GM23248 (cell line): ENCODE data around the gene LRMDA.

Source experiments
- EZH2 ChIP-seq: fragments of 200-600 bp; sonication (generic); IDR thresholded peaks from 2 replicates; pipeline ENCODE4 v1.6.1; 2018; ENCODE audit warnings: antibody characterized with exemption, mild to moderate bottlenecking; ENCODE audit not compliant: insufficient read depth, poor library complexity, severe bottlenecking
- EZH2phosphoT487 ChIP-seq: fragments of 200-600 bp; sonication (generic); IDR thresholded peaks from 2 replicates; pipeline ENCODE4 v1.6.1; 2018; ENCODE audit warnings: antibody characterized with exemption, moderate library complexity, mild to moderate bottlenecking, low read depth; ENCODE audit not compliant: insufficient read depth

DNA sequence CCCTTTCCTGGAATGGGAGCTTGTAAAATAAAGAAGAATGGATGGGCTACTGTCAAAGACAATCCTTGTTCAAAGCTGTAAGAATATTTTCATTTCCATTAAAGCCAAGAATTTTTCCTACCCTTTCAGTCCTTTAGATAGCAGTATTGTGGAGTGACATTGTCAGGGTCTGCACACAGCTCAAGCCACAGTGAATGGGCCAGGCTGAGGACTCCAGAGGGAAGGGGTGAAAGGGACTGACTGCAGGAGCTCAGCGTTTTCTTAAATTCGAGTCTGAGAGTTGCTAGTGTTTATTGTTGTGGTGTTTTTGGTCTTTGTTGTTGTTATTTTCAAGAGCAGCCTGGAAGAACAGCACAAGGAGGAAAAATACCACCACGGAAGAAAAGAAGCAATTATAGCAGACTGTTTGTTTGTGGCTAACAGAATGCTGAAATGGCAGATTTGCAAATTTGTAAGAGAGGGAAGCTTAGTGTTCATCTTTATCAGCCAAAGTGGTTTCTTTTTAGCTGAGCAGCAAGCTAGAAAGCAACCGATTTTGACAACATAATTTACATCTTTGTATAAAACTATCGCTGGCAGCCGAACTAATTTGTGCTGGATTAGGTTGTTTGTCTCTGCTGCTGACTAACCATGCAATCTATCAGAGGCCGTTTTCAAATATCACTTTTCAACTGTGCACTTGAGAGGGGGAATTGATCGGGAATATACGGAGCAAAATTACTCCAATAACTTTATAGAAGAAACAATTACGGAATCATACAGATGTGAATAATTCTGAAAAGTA is 192.1 kb downstream of the LRMDA start:
- TF ChIP-seq EZH2 (no peak), EZH2phosphoT487 (no peak)
